B cell (primary cell): Measurements from ENCODE around the gene BBS7. TPM values are rescaled to one million over a fixed set of nuclear protein-coding genes. Genes with fewer than 3 reads are reported as not detected.

Source experiments
- ATAC-seq: fragments of 200-7000 bp; cut with Tn5 transposase; one replicate; pipeline ENCODE4 v1.10.0; 2021; ENCODE audit warnings: low read depth, mild to moderate bottlenecking, moderate number of reproducible peaks, moderate library complexity
- CTCF ChIA-PET: fragments of 350-600 bp; sonication (Branson Sonifier 250); formaldehyde crosslinking; loops from one replicate; lab custom pipeline; 2021; ENCODE audit warnings: antibody characterized with exemption, inconsistent platforms; lab: Charles Lee
- POLR2A ChIA-PET: fragments of 350-600 bp; sonication (Branson Sonifier 250); formaldehyde crosslinking; loops from one replicate; lab custom pipeline; 2021; ENCODE audit warnings: antibody characterized with exemption; lab: Charles Lee
- DNase-seq: peaks from one replicate; pipeline ENCODE4 v3.0.0; 2013
- H2AFZ ChIP-seq: 2 replicates; pipeline ENCODE4 v1.6.1; 2012; ENCODE audit warnings: mild to moderate bottlenecking, low read depth, low read length; ENCODE audit not compliant: insufficient read depth, poor library complexity, severe bottlenecking
- H3K27ac ChIP-seq, 2 donors: 1 replicate in 1 of 2; 2 replicates in 1 of 2; pipeline ENCODE4 v1.5.1; 2012 to 2013; ENCODE audit warnings: low read length in 2 of 2, mild to moderate bottlenecking in 2 of 2, moderate library complexity in 1 of 2
- H3K27me3 ChIP-seq, 4 experiments: fragments of 200-600 bp in 1 of 4; sonication (generic) in 1 of 4; replicated peaks in 1 of 4; 1 replicate in 2 of 4; 2 replicates in 2 of 4; pipeline versions ENCODE4 v1.6.1 to v1.7.0; 2013 to 2016; ENCODE audit warnings: low read length in 3 of 4, mild to moderate bottlenecking in 2 of 4, mixed read lengths in 1 of 4, moderate library complexity in 1 of 4; ENCODE audit not compliant: insufficient read depth in 4 of 4, control insufficient read depth in 3 of 4; ENCODE audit errors: control extremely low read depth in 1 of 4
- H3K36me3 ChIP-seq, 2 experiments: replicated peaks in 1 of 2; 1 replicate in 1 of 2; 2 replicates in 1 of 2; pipeline versions ENCODE4 v1.6.1 to v1.7.1; 2013; ENCODE audit warnings: low read length in 1 of 2; ENCODE audit not compliant: insufficient read depth in 2 of 2, control insufficient read depth in 1 of 2; ENCODE audit errors: control extremely low read depth in 1 of 2, extremely low read depth in 1 of 2
- H3K4me1 ChIP-seq, 2 donors: fragments of 200-600 bp in 1 of 2; sonication (generic) in 1 of 2; 1 replicate in 1 of 2; 2 replicates in 1 of 2; pipeline versions ENCODE4 v1.5.1 to v1.6.1; 2013 to 2017; ENCODE audit warnings: low read length in 2 of 2; ENCODE audit not compliant: control insufficient read depth in 2 of 2, insufficient read depth in 2 of 2
- H3K4me2 ChIP-seq: replicated peaks from 2 replicates; pipeline ENCODE3; 2012; ENCODE audit warnings: mild to moderate bottlenecking, low read depth, low read length; ENCODE audit not compliant: poor library complexity, severe bottlenecking
- H3K4me3 ChIP-seq, 5 experiments: fragments of 200-600 bp in 1 of 5; sonication (generic) in 1 of 5; 1 replicate in 3 of 5; 2 replicates in 2 of 5; pipeline versions ENCODE4 v1.5.1 to v1.7.0; 2011 to 2016; ENCODE audit warnings: low read length in 4 of 5, mild to moderate bottlenecking in 4 of 5, low read depth in 2 of 5, control low read depth in 1 of 5, moderate library complexity in 1 of 5; ENCODE audit not compliant: insufficient read depth in 1 of 5; ENCODE audit errors: control extremely low read depth in 1 of 5, extremely low read depth in 1 of 5
- H3K79me2 ChIP-seq: fragments of 200-600 bp; sonication (generic); one replicate; pipeline ENCODE4 v1.6.0; 2016; ENCODE audit warnings: low read length; ENCODE audit not compliant: control insufficient read depth, insufficient read depth
- H3K9ac ChIP-seq: fragments of 200-600 bp; sonication (generic); 2 replicates; pipeline ENCODE4 v1.6.1; 2017; ENCODE audit warnings: mild to moderate bottlenecking, low read length, moderate library complexity
- H3K9me3 ChIP-seq, 3 donors: one replicate each; pipeline versions ENCODE4 v1.6.1 to v1.7.1; 2013; ENCODE audit warnings: low read length in 2 of 3; ENCODE audit not compliant: control insufficient read depth in 2 of 3, insufficient read depth in 1 of 3; ENCODE audit errors: control extremely low read depth in 1 of 3
- H4K20me1 ChIP-seq: 2 replicates; pipeline ENCODE4 v1.6.0; 2012; ENCODE audit warnings: mild to moderate bottlenecking, low read length; ENCODE audit not compliant: insufficient read depth, control insufficient read depth, poor library complexity, severe bottlenecking
- H3K27ac Mint-ChIP-seq: one replicate; pipeline ENCODE4 v1.8.0; 2021; ENCODE audit warnings: mixed read lengths
- H3K27me3 Mint-ChIP-seq: one replicate; pipeline ENCODE4 v1.8.0; 2021; ENCODE audit warnings: mixed read lengths
- H3K4me1 Mint-ChIP-seq: one replicate; pipeline ENCODE4 v1.8.0; 2021; ENCODE audit warnings: mixed read lengths
- H3K4me3 Mint-ChIP-seq: one replicate; pipeline ENCODE4 v1.8.0; 2021; ENCODE audit warnings: mixed read lengths
- H3K9me3 Mint-ChIP-seq: one replicate; pipeline ENCODE4 v1.8.0; 2022; ENCODE audit warnings: mixed read lengths; ENCODE audit not compliant: insufficient read depth
- CTCF ChIP-seq: fragments of 200-600 bp; IDR thresholded peaks from one replicate; pipeline ENCODE4 v1.8.0; 2022; ENCODE audit warnings: antibody characterized with exemption, mild to moderate bottlenecking
- EZH2 ChIP-seq: IDR thresholded peaks from 2 replicates; pipeline ENCODE4 v1.6.1; 2012; ENCODE audit warnings: borderline replicate concordance, low read depth, mild to moderate bottlenecking, moderate library complexity, low read length; ENCODE audit not compliant: insufficient read depth, poor library complexity, severe bottlenecking
- WGBS: methylation state at CpG from one replicate; pipeline ENCODE4 v1.1.5; 2013; ENCODE audit warnings: missing lambda C conversion rate; ENCODE audit not compliant: insufficient coverage; 5-methylcytosine and 5-hydroxymethylcytosine counted together
- intact Hi-C: fragments of 100-400 bp; cut with micrococcal nuclease; formaldehyde crosslinking; loops from one replicate; pipeline ENCODE4 v1.10.0; 2022
- polyA plus RNA-seq: library from polyadenylated mRNA; depleted of rRNA; stranded (reverse); fragments of >200 nt; gene quantifications from 2 replicates; pipeline ENCODE4 v1.2.3, GENCODE V29; 2012
- total RNA-seq, 2 donors: library from RNA; stranded (reverse); fragments of 120-200 nt in 1 of 2; gene quantifications; 1 replicate in 1 of 2; 2 replicates in 1 of 2; pipeline versions ENCODE4 v1.2.3 to v1.2.4, GENCODE V29; 2013 to 2022

The BBS7 gene
- total and polyA plus RNA-seq, 2 donors (not counting 1 experiment from before 2014, with no cell fraction given) = 4.3 to 9.1 TPM

- ChIA-PET POLR2A (no interaction called here), CTCF (no interaction called here)
- Histone ChIP-seq H3K4me2 (no peak overlapping the region), H3K27ac (no peak overlapping the region), H4K20me1 (no peaks in the 10 kb centered on the region), H2AFZ (no peak overlapping the region), H3K9me3 (no peaks in the 10 kb centered on the region), H3K27me3 (peaks cover 0 to 10% (median 5%) of the 10 kb centered on the region in 4 experiments), H3K4me1 (no peaks in the 10 kb centered on the region), H3K79me2 (no peaks in the 10 kb centered on the region), H3K9ac (no peak overlapping the region), H3K36me3 (no peaks in the 10 kb centered on the region), H3K4me3 (no peak overlapping the region)
- H3K27me3 Mint-ChIP-seq = peaks cover 30% of the 10 kb centered on the region
- intact Hi-C loops = no loop called here
- DNase-seq (no peak), ATAC-seq (no peak)
- no peaks in the 10 kb centered on the region for H3K4me1 Mint-ChIP-seq
- no CpG with 5 or more reads among the region's 5 CpGs for WGBS
- no peak overlapping the region for H3K27ac Mint-ChIP-seq
- no peaks in the 10 kb centered on the region for H3K9me3 Mint-ChIP-seq
- TF ChIP-seq CTCF (no peak), EZH2 (no peak)
- H3K4me3 Mint-ChIP-seq = no peak overlapping the region
These were observed 78.8 kb downstream of the BBS7 start for GRCh38 chr4:121791481-121791880.

GRCh38 chr4:121790976-121791375 lies 79.3 kb downstream of the BBS7 start:
- Histone ChIP-seq H3K36me3 (no peaks in the 10 kb centered on the region), H3K79me2 (no peaks in the 10 kb centered on the region), H3K9me3 (no peaks in the 10 kb centered on the region), H3K27ac (no peak overlapping the region), H3K4me1 (no peaks in the 10 kb centered on the region), H2AFZ (no peak overlapping the region), H3K9ac (no peak overlapping the region), H3K4me2 (no peak overlapping the region), H3K27me3 (peaks cover 0 to 10% (median 6%) of the 10 kb centered on the region in 4 experiments), H3K4me3 (no peak overlapping the region), H4K20me1 (no peaks in the 10 kb centered on the region)
- TF ChIP-seq EZH2 (no peak), CTCF (no peak)
- Mint-ChIP-seq H3K4me1 (no peaks in the 10 kb centered on the region), H3K9me3 (no peaks in the 10 kb centered on the region), H3K27ac (no peak overlapping the region), H3K27me3 (peaks cover 30% of the 10 kb centered on the region), H3K4me3 (no peak overlapping the region)
- ChIA-PET POLR2A (no interaction called here), CTCF (no interaction called here)
- ATAC-seq = no peak
- DNase-seq = no peak
- intact Hi-C loops = no loop called here
